Epithelial cell of umbilical artery (primary cell): Measurements from ENCODE around the gene LPCAT2. TPM values are rescaled to one million over a fixed set of nuclear protein-coding genes. Genes with fewer than 3 reads are reported as not detected.

ENCODE experiments used
- total RNA-seq: library from RNA; depleted of rRNA; stranded (reverse); fragments of >200 nt; gene quantifications from 2 replicates; pipeline ENCODE4 v1.2.3, GENCODE V29; 2014

Gene LPCAT2
- total RNA-seq, result 29.6 and 50.3 TPM in 2 replicates

GRCh38 chr16:55508941-55509931, at the start of gene LPCAT2:
TSS of gene LPCAT2 (plus strand) at chr16:55509072. CDS start at chr16:55509182, 110 bp downstream.

GRCh38 chr16:55478827-55479429, 29.9 kb upstream of the LPCAT2 start, which contains the start of gene MMP2:
TSS of gene MMP2 (plus strand) at chr16:55479198. CDS start at chr16:55479480, 282 bp downstream.

DNA sequence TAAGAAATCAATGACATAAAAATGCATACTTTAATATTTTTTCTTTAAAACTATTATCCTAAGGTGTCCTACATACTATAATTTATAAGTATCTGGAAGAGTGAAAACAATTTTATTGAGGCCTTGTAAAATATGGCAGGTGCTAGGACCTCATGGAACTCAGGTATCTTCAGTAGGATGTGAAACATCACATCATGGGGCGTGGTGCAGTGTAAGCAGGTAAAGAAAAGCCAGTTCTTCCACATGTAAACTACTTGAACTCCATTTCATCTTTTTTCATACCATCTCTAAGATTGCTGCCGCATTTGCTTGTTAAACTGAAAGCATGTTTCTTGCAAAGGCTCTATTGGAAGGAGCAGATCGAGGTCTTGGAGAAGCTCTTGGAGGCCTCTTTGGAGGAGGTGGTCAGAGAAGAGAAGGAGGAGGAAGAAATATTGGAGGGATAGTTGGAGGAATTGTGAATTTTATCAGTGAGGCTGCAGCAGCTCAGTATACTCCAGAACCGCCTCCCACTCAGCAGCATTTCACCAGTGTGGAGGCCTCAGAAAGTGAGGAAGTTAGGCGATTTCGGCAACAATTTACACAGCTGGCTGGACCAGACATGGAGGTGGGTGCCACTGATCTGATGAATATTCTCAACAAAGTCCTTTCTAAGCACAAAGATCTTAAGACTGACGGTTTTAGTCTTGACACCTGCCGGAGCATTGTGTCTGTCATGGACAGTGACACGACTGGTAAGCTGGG, 57.7 kb downstream of the LPCAT2 start, which contains the start of gene CAPNS2:
TSS of gene CAPNS2 (plus strand) at position 253 of the 744 bp plus-strand sequence. CDS start at position 326, 73 bp downstream.

Other genes with a start within 250 kb of the LPCAT2 start
- not detected in 2 replicates for gene IRX6, start 184.9 kb upstream of the LPCAT2 start, total RNA-seq
- gene MMP2, start 29.9 kb upstream of the LPCAT2 start, total RNA-seq, result 144 and 211 TPM in 2 replicates
- 0.97 and 2.3 TPM in 2 replicates for gene CAPNS2, start 57.6 kb downstream of the LPCAT2 start, total RNA-seq
- not detected in 2 replicates for gene SLC6A2, start 146.9 kb downstream of the LPCAT2 start, total RNA-seq